ENCODE data around the gene RRAD. TPM values are rescaled to one million over a fixed set of nuclear protein-coding genes. Genes with fewer than 3 reads are reported as not detected.
A peak's percentile ranks its signal among the peaks of the same experiment; 100 is the strongest.

Gene RRAD
- total and polyA plus RNA-seq, 4 donors: 31.8 to 42.3 (median 35.7) TPM

DNA sequence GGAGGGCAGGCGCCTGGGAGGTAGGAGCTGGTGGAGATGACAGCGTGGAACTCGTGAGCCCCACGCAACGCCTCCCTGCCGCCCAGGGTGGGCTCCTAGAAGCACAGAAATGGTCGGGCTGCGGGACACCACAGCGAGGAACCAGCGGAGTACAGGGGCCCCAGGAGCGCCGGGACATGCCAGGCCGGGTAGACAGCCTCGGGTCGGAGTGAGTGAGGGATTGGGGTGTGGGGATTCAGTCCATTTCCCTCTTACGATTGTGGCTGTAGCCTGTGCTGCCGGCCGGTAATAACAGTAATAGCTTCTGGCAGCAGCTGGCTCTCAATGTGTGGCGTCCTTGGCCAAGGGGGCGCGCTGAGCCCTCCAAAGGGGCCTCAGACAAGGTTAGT lies 23.5 kb upstream of the RRAD start:
- Histone ChIP-seq H3K9me3 (ENCODE audit: control insufficient read depth in 4 of 4, insufficient read depth in 3 of 4, low read length in 3 of 4) (no peaks in the 10 kb centered on the region), H3K36me3 (ENCODE audit: control insufficient read depth in 4 of 4, insufficient read depth in 4 of 4, low read length in 4 of 4) (peaks cover 0 to 3% (median 1%) of the 10 kb centered on the region in 4 donors), H3K27me3 (ENCODE audit: control insufficient read depth in 3 of 3, insufficient read depth in 3 of 3, low read length in 2 of 3) (peaks cover 0 to 37% (median 25%) of the 10 kb centered on the region in 3 donors), H3K4me3 (no peak overlapping the region), H3K4me1 (ENCODE audit: control insufficient read depth in 5 of 5, insufficient read depth in 5 of 5, low read length in 5 of 5) (peaks cover 0 to 21% (median 6%) of the 10 kb centered on the region in 5 donors), H3K27ac (ENCODE audit: low read depth in 1 of 2, low read length in 1 of 2) (no peak overlapping the region), H3K9ac (ENCODE audit: insufficient read depth in 1 of 2, low read length in 2 of 2) (no peak overlapping the region)
- no peak for DNase-seq
- TF ChIP-seq, protein P1, sequence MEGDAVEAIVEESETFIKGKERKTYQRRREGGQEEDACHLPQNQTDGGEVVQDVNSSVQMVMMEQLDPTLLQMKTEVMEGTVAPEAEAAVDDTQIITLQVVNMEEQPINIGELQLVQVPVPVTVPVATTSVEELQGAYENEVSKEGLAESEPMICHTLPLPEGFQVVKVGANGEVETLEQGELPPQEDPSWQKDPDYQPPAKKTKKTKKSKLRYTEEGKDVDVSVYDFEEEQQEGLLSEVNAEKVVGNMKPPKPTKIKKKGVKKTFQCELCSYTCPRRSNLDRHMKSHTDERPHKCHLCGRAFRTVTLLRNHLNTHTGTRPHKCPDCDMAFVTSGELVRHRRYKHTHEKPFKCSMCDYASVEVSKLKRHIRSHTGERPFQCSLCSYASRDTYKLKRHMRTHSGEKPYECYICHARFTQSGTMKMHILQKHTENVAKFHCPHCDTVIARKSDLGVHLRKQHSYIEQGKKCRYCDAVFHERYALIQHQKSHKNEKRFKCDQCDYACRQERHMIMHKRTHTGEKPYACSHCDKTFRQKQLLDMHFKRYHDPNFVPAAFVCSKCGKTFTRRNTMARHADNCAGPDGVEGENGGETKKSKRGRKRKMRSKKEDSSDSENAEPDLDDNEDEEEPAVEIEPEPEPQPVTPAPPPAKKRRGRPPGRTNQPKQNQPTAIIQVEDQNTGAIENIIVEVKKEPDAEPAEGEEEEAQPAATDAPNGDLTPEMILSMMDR (IDR thresholded peaks at IDR 0.05; ENCODE audit: control extremely low read depth, extremely low read depth): no peak
- 16% methylated on average over 20 to 21 of the region's 21 CpGs for WGBS, 2 donors
- ATAC-seq (ENCODE audit: insufficient read depth, low FRiP score): no peak

DNA sequence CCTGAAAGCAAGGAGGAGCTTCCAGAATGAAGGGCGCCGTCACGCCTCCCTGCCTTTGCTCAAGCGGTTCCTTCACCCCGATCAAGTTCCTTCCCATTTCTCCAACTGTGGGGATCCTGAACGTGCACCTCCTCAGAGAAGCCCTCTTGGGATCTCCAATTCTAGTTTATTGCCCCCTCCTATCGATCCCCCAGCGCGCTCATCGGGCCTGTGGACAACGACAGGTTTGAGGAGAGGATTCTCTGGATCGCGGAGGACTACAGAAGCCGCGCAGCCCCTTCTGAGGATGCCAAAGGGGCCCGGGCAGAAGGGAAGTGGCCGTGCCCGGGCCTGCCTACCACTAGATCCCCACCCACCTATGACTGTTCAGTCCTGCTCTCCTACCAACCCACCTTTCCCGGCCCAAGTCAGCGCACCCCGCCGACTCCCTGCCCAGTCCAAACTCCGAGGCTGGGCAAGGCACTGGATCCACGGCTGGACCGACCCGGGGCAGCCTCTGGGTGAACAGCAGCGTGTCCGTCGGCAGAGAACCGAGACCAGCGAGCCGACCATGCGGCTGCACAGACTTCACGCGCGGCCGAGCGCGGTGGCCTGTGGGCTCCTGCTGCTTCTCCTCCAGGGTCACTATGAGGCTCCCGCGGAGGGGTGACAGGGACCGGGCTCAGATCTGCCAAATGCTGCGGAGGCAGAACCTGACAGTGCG lies 22.9 kb upstream of the RRAD start:
- peaks cover 0 to 21% (median 6%) of the 10 kb centered on the region in 5 donors for H3K4me1 ChIP-seq (ENCODE audit: control insufficient read depth in 5 of 5, insufficient read depth in 5 of 5, low read length in 5 of 5)
- peak; percentile 24 for ATAC-seq (ENCODE audit: insufficient read depth, low FRiP score)
- peaks cover 0 to 8% (median 4%) of the 10 kb centered on the region in 4 donors for H3K36me3 ChIP-seq (ENCODE audit: control insufficient read depth in 4 of 4, insufficient read depth in 4 of 4, low read length in 4 of 4)
- peaks cover 0 to 37% (median 25%) of the 10 kb centered on the region in 3 donors for H3K27me3 ChIP-seq (ENCODE audit: control insufficient read depth in 3 of 3, insufficient read depth in 3 of 3, low read length in 2 of 3)
- peak overlapping the region in 1 of 2 donors; percentile 32 for H3K9ac ChIP-seq (ENCODE audit: insufficient read depth in 1 of 2, low read length in 2 of 2)
- peak in 2 of 3 donors; percentile 23 to 32 for DNase-seq
- no peak overlapping the region for H3K27ac ChIP-seq (ENCODE audit: low read depth in 1 of 2, low read length in 1 of 2)
- H3K4me3 ChIP-seq: peak overlapping the region; percentile 6
- no peaks in the 10 kb centered on the region for H3K9me3 ChIP-seq (ENCODE audit: control insufficient read depth in 4 of 4, insufficient read depth in 3 of 4, low read length in 3 of 4)
- TF ChIP-seq, protein P1 (IDR thresholded peaks at IDR 0.05; ENCODE audit: control extremely low read depth, extremely low read depth): no peak
- WGBS, 2 donors: 2 to 3% methylated on average over 42 to 44 of the region's 44 CpGs

DNA sequence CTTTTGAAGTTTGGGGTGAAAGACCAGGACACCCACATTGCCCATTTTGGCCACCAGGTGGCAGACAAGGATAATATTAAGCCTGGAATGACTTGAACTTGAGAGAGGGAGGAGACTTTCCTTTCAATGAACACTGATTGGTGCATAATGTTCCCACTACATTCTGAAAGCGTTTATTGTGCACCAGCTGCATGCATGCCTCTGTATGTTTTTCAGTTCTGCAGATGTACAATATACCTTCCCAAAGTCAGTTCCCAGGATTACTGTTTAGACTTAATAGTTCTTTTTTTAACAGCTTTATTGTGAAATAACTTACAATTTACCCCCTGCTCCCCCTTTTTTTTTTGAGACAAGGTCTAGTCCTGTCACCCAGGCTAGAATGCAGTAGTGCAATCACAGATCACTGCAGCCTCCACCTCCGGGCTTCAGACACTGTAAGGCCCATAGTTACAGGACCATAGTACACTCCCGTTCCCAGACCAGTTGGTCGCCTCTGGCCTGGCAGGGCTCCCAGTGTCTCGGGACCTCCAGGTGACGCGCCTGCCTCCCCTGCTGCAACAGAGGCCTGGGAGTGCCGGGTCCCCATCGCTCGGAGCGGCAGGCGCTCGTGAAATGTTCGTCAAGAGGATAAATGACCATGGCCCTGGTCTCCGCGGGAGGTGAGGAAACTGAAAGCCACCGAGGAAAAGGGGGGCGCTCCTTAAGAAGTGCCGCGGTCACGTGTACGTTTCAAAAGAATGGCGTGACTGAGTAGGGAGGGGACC lies 22.1 kb upstream of the RRAD start:
- peak overlapping the region; percentile 20 for H3K4me3 ChIP-seq
- peak; percentile 85 to 91 (median 87) for DNase-seq
- peak; percentile 77 for ATAC-seq (ENCODE audit: insufficient read depth, low FRiP score)
- peaks cover 0 to 37% (median 25%) of the 10 kb centered on the region in 3 donors for H3K27me3 ChIP-seq (ENCODE audit: control insufficient read depth in 3 of 3, insufficient read depth in 3 of 3, low read length in 2 of 3)
- H3K4me1 ChIP-seq (ENCODE audit: control insufficient read depth in 5 of 5, insufficient read depth in 5 of 5, low read length in 5 of 5): peaks cover 0 to 21% (median 6%) of the 10 kb centered on the region in 5 donors
- no peaks in the 10 kb centered on the region for H3K9me3 ChIP-seq (ENCODE audit: control insufficient read depth in 4 of 4, insufficient read depth in 3 of 4, low read length in 3 of 4)
- TF ChIP-seq, protein P1 (IDR thresholded peaks at IDR 0.05; ENCODE audit: control extremely low read depth, extremely low read depth): peak; percentile 96
- H3K9ac ChIP-seq (ENCODE audit: insufficient read depth in 1 of 2, low read length in 2 of 2): no peak overlapping the region
- no peak overlapping the region for H3K27ac ChIP-seq (ENCODE audit: low read depth in 1 of 2, low read length in 1 of 2)
- peaks cover 2 to 16% (median 9%) of the 10 kb centered on the region in 4 donors for H3K36me3 ChIP-seq (ENCODE audit: control insufficient read depth in 4 of 4, insufficient read depth in 4 of 4, low read length in 4 of 4)
- WGBS, 2 donors: 0 to 1% methylated on average over 21 to 22 of the region's 23 CpGs
